ENCODE data around the gene SSTR3.

The SSTR3 gene

GRCh38 chr22:37194750-37195149 lies 17.5 kb downstream of the SSTR3 start:
- no peak for DNase-seq

- peak; percentile 47 for DNase-seq
These were observed 18.6 kb downstream of the SSTR3 start for GRCh38 chr22:37193629-37194191.

- no peak for DNase-seq
These were observed 19.5 kb downstream of the SSTR3 start for GRCh38 chr22:37192741-37193140.

GRCh38 chr22:37192204-37192603 lies 20.1 kb downstream of the SSTR3 start:
- DNase-seq: no peak

GRCh38 chr22:37190262-37190780 lies 22.0 kb downstream of the SSTR3 start:
- no peak for DNase-seq

- peak; percentile 43 for DNase-seq
These were observed 23.3 kb downstream of the SSTR3 start for GRCh38 chr22:37188901-37189466.

- peak; percentile 63 for DNase-seq
These were observed 24.2 kb downstream of the SSTR3 start, which contains the start of gene C1QTNF6 for GRCh38 chr22:37187891-37188761. Gene C1QTNF6, minus strand, starts transcription at chr22:37188247. Its CDS starts 34 bp downstream, at chr22:37188213.

- DNase-seq: peak; percentile 54
These were observed 24.8 kb downstream of the SSTR3 start for GRCh38 chr22:37187552-37187890.

- DNase-seq: peak; percentile 27
These were observed 25.2 kb downstream of the SSTR3 start for GRCh38 chr22:37186997-37187522.

GRCh38 chr22:37186228-37186996 lies 25.9 kb downstream of the SSTR3 start:
- peak; percentile 84 for DNase-seq

- DNase-seq: no peak
These were observed 26.5 kb downstream of the SSTR3 start for GRCh38 chr22:37185646-37186227.

GRCh38 chr22:37184816-37185541 lies 27.3 kb downstream of the SSTR3 start:
- no peak for DNase-seq

GRCh38 chr22:37184380-37184755 lies 27.9 kb downstream of the SSTR3 start:
- no peak for DNase-seq

GRCh38 chr22:37183432-37184379 lies 28.6 kb downstream of the SSTR3 start:
- no peak for DNase-seq

- no peak for DNase-seq
These were observed 29.4 kb downstream of the SSTR3 start for GRCh38 chr22:37182949-37183245.

- no peak for DNase-seq
These were observed 30.0 kb downstream of the SSTR3 start for GRCh38 chr22:37182101-37182948.

- DNase-seq: no peak
These were observed 30.6 kb downstream of the SSTR3 start for GRCh38 chr22:37181681-37182080.

GRCh38 chr22:37180531-37181231 lies 31.6 kb downstream of the SSTR3 start:
- DNase-seq: no peak
